Mononuclear cell (primary cell): ENCODE measurements around the gene TEX14. TPM values are rescaled to one million over a fixed set of nuclear protein-coding genes. Genes with fewer than 3 reads are reported as not detected.

Experiments
- H3K27me3 ChIP-seq: 2 replicates; pipeline ENCODE4 v1.6.0; 2011; ENCODE audit warnings: low read length, control low read depth; ENCODE audit not compliant: insufficient read depth
- H3K4me1 ChIP-seq: 2 replicates; pipeline ENCODE4 v1.5.1; 2011; ENCODE audit warnings: mild to moderate bottlenecking, low read length, control low read depth; ENCODE audit not compliant: insufficient read depth
- H3K4me3 ChIP-seq: 2 replicates; pipeline ENCODE4 v1.5.1; 2011; ENCODE audit warnings: mild to moderate bottlenecking, low read length, moderate library complexity
- H3K9me3 ChIP-seq: 2 replicates; pipeline ENCODE4 v1.5.1; 2011; ENCODE audit warnings: low read depth, mild to moderate bottlenecking, control low read depth, low read length
- total RNA-seq: library from RNA; depleted of rRNA; stranded (reverse); fragments of >200 nt; gene quantifications from one replicate; pipeline ENCODE4 v1.2.3, GENCODE V29; 2012

TEX14 gene
- total RNA-seq, 1 donor: 0.31 TPM

GRCh38 chr17:58580671-58581070, 111.2 kb downstream of the TEX14 start:
- H3K9me3 ChIP-seq: no peaks in the 10 kb centered on the region
- H3K4me1 ChIP-seq: no peaks in the 10 kb centered on the region
- H3K27me3 ChIP-seq: no peaks in the 10 kb centered on the region
- no peak overlapping the region for H3K4me3 ChIP-seq

- H3K4me1 ChIP-seq: no peaks in the 10 kb centered on the region
- no peak overlapping the region for H3K4me3 ChIP-seq
- no peaks in the 10 kb centered on the region for H3K9me3 ChIP-seq
- H3K27me3 ChIP-seq: no peaks in the 10 kb centered on the region
Measured at GRCh38 chr17:58577696-58578095, 114.1 kb downstream of the TEX14 start.

- Histone ChIP-seq H3K4me1 (no peaks in the 10 kb centered on the region), H3K27me3 (no peaks in the 10 kb centered on the region), H3K9me3 (no peaks in the 10 kb centered on the region), H3K4me3 (no peak overlapping the region)
Measured at GRCh38 chr17:58576679-58577367, 115.0 kb downstream of the TEX14 start.

- H3K27me3 ChIP-seq: no peaks in the 10 kb centered on the region
- no peak overlapping the region for H3K4me3 ChIP-seq
- H3K9me3 ChIP-seq: no peaks in the 10 kb centered on the region
- H3K4me1 ChIP-seq: no peaks in the 10 kb centered on the region
Measured at GRCh38 chr17:58575511-58575910, 116.3 kb downstream of the TEX14 start.

- Histone ChIP-seq H3K4me3 (no peak overlapping the region), H3K27me3 (no peaks in the 10 kb centered on the region), H3K9me3 (no peaks in the 10 kb centered on the region), H3K4me1 (peaks cover 6% of the 10 kb centered on the region)
Measured at GRCh38 chr17:58574025-58574424, 117.8 kb downstream of the TEX14 start.

- Histone ChIP-seq H3K4me3 (no peak overlapping the region), H3K9me3 (no peaks in the 10 kb centered on the region), H3K4me1 (peaks cover 18% of the 10 kb centered on the region), H3K27me3 (no peaks in the 10 kb centered on the region)
Measured at GRCh38 chr17:58572846-58573245, 119.0 kb downstream of the TEX14 start.

GRCh38 chr17:58570758-58571157, 121.1 kb downstream of the TEX14 start:
- no peaks in the 10 kb centered on the region for H3K9me3 ChIP-seq
- H3K4me3 ChIP-seq: no peak overlapping the region
- peaks cover 26% of the 10 kb centered on the region for H3K4me1 ChIP-seq
- H3K27me3 ChIP-seq: no peaks in the 10 kb centered on the region

- no peaks in the 10 kb centered on the region for H3K27me3 ChIP-seq
- no peaks in the 10 kb centered on the region for H3K9me3 ChIP-seq
- peaks cover 26% of the 10 kb centered on the region for H3K4me1 ChIP-seq
- no peak overlapping the region for H3K4me3 ChIP-seq
Measured at GRCh38 chr17:58569196-58569595, 122.6 kb downstream of the TEX14 start.

GRCh38 chr17:58568044-58568799, 123.6 kb downstream of the TEX14 start:
- Histone ChIP-seq H3K4me3 (no peak overlapping the region), H3K9me3 (no peaks in the 10 kb centered on the region), H3K27me3 (no peaks in the 10 kb centered on the region), H3K4me1 (peaks cover 26% of the 10 kb centered on the region)

- H3K9me3 ChIP-seq: no peaks in the 10 kb centered on the region
- peaks cover 26% of the 10 kb centered on the region for H3K4me1 ChIP-seq
- H3K4me3 ChIP-seq: no peak overlapping the region
- no peaks in the 10 kb centered on the region for H3K27me3 ChIP-seq
Measured at GRCh38 chr17:58565389-58566311, 126.2 kb downstream of the TEX14 start.

- no peaks in the 10 kb centered on the region for H3K9me3 ChIP-seq
- no peak overlapping the region for H3K4me3 ChIP-seq
- no peaks in the 10 kb centered on the region for H3K27me3 ChIP-seq
- H3K4me1 ChIP-seq: peaks cover 26% of the 10 kb centered on the region
Measured at GRCh38 chr17:58564971-58565370, 126.9 kb downstream of the TEX14 start.

- Histone ChIP-seq H3K4me3 (no peak overlapping the region), H3K27me3 (no peaks in the 10 kb centered on the region), H3K4me1 (peaks cover 22% of the 10 kb centered on the region), H3K9me3 (no peaks in the 10 kb centered on the region)
Measured at GRCh38 chr17:58564243-58564642, 127.6 kb downstream of the TEX14 start.

- Histone ChIP-seq H3K27me3 (no peaks in the 10 kb centered on the region), H3K4me3 (no peak overlapping the region), H3K4me1 (peaks cover 14% of the 10 kb centered on the region), H3K9me3 (no peaks in the 10 kb centered on the region)
Measured at GRCh38 chr17:58560511-58560910, 131.3 kb downstream of the TEX14 start.

- Histone ChIP-seq H3K4me1 (peaks cover 14% of the 10 kb centered on the region), H3K4me3 (no peak overlapping the region), H3K9me3 (no peaks in the 10 kb centered on the region), H3K27me3 (no peaks in the 10 kb centered on the region)
Measured at GRCh38 chr17:58557981-58558380, 133.9 kb downstream of the TEX14 start.

- no peaks in the 10 kb centered on the region for H3K9me3 ChIP-seq
Measured at GRCh38 chr17:58556833-58557250, 135.0 kb downstream of the TEX14 start.

More at GRCh38 chr17:58556833-58557250, 135.0 kb downstream of the TEX14 start:
- H3K27me3 ChIP-seq: no peaks in the 10 kb centered on the region
- peaks cover 14% of the 10 kb centered on the region for H3K4me1 ChIP-seq
- no peak overlapping the region for H3K4me3 ChIP-seq
